HG03045 (cell line): Measurements from ENCODE around the gene CBX3.
A peak's percentile ranks its signal among the peaks of the same experiment; 100 is the strongest.
"Not testable (repeated sequence)": the region's sequence is repeated elsewhere in the genome, so short reads cannot be mapped to it uniquely, and the experiment has no call there.

ENCODE experiments used
- ATAC-seq: cut with Tn5 transposase; IDR thresholded peaks from one replicate; pipeline ENCODE4 v1.9.1; 2021; ENCODE audit warnings: mild to moderate bottlenecking, moderate library complexity; ENCODE audit not compliant: unreplicated experiment

The CBX3 gene

DNA sequence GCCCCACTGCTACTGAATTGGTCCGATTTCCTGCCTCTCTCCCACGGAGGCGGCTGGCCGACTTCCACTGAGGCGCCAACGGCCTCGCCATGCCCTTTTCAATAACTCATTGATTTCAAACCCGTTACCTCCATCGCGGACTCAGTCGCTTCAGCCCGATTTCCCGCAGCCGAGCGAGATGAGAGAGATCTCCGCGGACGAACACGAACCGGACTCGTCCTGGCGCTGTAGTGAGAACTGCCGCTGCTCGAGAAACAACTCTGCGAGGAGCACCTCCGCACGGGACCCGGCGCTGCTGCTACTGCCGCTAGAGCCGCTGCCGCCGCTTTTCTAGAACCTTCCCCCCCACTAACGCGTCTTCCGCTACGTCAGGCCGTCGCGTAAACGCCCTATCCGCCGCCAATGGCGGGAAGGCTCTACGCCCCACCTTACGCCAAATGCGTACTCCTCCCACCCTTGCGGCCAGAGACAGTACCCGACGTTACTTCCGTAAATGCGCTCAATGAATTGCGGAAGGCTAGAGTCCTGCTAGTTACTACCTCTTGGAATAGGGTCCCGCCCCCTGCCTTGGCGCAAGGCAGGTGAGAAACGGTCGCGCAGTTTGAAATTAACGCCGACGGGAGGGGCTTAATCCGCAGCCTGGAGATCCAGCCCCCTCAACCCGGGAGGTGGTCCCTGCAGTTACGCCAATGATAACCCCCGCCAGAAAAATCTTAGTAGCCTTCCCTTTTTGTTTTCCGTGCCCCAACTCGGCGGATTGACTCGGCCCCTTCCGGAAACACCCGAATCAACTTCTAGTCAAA is 900 bp upstream of the CBX3 start, which contains the start of gene HNRNPA2B1:
TSS of gene HNRNPA2B1 (minus strand) at position 303 of the 803 bp plus-strand sequence. CDS start at position 134, 169 bp downstream.
- peak; percentile 67 for ATAC-seq

DNA sequence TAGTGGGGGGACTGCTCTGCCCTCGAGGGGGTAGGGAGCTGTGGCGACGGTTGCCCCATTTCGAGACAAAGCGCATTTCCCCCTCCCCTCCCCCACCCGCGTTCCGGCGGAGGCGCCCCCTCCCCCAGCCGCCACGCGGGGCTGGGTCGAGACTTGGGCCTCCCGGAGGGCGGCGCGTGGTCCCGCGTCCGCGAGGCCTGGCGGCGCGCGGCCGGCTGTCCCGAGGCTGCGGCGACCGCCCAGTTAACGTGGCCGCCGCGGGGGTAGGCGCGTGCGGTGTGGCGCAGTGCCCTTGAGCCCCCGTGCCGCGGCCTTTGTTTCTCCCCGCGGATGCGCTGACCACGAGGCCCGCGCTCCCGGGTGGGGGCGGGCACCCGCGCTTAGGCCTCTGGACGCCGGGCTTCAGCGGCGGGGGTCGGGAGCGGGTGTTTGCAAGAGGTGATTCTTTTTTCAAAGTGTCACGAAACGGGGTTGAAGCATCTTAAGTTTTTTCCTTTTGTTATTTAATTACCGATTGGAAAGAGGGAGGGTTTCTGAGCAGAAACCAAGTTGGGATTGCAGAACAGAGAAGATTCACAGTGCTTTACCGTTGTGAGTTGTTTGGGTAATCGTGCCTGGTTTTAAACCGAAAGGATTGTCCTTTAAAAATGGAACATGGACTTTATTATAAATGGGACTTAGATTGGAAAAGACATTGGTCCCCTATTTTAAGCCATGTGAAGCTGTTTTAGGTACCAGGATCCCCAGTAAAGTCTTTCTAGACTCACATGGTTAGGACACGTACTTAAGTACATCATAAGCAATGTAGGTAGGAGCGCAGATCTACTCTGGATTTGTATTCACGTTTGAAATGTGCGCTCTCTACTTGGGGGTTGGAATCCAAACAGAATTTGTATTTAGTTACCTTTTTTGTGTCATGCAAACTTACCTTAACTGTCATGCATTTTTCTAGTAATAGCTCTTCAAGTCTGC is 760 bp downstream of the CBX3 start:
- ATAC-seq, result peak; percentile 10

DNA sequence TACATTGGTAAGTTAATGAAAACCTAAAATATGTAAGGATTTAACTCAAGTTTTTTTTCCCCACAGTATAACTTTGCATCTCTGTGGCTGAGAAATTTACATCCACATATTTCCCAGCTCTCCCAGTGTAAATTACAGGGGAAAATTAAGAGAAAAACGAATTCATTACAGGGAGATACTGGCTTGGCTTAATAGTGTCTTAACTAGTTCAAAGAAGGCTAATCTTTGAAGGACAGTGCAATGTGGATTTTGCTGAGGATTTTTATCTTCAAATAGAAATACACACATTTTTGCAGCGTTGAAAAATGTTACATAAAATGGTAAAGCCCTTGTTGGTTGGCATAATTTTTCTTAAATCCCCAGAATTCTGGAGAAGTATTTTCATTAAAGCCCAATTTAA is 1.5 kb downstream of the CBX3 start:
- no peak for ATAC-seq

DNA sequence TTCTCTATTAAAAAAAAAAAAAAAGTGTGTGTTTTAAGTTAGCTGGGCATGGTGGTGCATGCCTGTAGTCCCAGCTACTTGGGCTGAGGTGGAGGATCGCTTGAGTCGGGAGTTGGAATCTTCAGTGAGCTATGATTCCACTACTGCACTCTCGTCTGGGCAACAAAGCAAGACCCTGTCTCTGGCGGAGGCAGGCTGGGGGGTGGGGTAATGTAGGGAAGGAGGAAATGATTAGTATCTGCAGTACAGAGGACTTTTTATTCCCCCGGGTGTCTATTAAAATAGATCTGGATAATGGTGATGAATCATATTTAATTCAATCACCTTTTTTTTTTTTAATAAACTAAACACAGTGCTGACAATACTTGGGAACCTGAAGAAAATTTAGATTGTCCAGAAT is 6.5 kb downstream of the CBX3 start:
- ATAC-seq, result no peak

DNA sequence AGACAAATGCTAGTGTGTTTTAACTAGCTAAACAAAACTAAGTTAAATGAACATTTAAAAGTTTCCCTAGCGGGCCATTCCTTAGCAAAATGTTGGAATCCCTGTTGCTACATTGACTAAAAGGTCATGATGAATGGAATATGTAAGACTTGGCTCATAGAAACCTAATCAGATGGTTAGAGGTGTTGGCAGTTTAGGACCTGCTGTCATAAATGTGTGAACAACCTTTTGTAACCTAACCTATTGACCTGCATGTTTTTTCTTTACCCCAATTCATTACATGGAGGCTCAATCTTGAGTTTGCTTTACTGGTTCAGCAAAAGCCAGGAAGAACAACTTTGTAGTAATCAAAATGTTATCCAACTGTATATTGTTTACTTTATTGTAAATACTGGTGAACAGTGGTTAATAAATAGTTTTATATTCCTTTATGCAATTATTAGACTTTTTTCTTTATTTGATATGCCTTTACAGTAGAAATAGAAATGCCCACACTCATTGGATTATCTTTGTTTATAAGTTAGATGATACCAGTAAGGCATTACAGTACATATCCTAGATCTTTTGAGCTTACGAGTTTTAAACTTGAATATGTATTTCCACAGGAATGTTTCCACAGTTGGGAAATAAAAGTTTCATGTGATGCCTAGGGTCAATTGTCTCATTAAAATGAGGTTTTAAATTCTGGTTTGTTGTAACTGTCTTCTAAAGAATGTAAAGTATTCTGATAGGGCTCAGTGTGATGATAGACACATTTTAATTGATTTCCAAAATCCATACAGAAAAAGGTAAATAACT is 11.6 kb downstream of the CBX3 start:
- no peak for ATAC-seq

DNA sequence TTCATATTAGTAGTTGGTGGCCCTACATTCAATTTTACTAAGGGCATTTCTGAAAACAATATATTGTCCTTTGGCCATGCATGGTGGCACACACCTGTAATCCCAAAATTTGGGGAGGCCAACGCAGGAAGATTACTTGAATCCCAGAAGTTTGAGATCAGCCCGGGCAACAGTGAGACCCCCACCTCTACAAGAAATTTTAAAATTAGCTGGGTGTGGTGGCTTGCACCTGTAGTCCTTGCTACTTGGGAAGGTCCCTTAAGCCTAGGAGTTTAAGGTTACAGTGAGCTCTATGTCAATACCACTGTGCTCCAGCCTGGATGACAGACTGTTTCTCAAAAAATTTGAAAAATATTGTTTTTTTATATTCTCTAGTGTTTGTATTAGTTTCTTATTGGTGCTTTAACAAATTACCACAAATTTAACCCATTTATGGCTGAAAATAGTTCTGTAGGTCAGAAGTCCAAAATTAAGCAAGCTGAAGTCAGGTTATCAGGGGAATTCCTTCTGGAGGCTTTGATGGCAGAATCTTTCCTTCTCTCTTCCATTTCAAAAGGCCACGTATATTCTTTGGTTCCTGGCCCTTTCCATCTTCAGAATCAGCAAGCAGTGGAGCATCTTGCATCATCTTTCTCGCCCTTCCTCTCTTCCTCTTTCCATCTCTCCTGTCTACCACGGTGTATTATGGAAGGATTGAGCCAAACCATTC is 12.4 kb downstream of the CBX3 start:
- no peak for ATAC-seq

DNA sequence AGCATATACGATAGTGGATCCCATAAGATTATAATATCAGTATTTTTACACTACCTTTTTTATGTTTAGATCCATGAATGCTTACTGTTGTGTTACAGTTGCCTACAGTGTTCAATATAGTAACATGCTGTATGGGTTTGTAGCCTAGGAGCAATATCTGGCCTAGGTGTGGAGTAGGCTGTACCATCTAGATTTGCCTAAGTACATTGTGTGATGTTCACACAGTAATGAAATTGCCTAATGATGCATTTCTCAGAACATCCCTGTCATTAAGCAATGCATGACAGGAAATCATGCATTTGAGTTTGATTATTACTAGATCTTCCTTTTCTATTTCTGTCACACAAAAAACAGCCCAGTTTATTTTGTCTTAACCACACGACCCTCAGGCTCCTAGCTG is 14.5 kb downstream of the CBX3 start:
- no peak for ATAC-seq

DNA sequence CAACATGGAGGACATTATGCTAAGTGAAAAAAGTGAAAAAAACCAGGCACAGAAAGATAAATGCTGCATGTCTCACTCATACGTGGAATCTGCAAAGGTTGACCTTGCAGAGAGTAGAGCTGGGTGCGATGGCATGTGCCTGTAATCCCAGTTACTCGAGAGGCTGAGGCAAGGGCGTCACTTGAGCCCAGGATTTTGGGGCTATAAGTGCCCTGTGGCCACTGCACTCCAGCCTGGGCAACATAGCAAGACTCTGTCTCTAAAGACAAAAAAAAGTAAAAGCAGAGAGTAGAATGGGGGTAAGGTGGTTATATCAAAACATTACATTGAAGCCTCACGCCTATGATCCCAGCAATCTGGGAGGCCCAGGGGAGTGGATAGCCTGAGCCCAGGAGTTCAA is 22.8 kb downstream of the CBX3 start:
- no peak for ATAC-seq

DNA sequence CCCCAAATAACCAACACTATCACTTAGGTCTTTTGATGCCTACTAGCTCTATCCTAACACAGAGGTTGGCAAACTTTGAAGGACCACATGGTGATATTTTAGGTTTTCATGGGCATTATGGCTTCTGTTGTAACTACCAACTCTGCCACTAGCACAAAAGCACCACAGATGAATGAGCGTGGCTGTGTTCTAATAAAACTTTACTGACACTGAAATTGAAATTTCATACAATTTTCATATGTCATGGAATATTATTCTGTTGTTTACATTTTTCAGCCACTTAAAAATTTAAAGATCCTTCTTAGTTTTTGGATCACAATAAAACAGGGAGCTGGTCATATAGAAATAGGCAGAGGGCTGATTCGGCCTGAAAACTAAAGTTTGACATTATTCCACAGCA is 26.4 kb downstream of the CBX3 start:
- no peak for ATAC-seq

DNA sequence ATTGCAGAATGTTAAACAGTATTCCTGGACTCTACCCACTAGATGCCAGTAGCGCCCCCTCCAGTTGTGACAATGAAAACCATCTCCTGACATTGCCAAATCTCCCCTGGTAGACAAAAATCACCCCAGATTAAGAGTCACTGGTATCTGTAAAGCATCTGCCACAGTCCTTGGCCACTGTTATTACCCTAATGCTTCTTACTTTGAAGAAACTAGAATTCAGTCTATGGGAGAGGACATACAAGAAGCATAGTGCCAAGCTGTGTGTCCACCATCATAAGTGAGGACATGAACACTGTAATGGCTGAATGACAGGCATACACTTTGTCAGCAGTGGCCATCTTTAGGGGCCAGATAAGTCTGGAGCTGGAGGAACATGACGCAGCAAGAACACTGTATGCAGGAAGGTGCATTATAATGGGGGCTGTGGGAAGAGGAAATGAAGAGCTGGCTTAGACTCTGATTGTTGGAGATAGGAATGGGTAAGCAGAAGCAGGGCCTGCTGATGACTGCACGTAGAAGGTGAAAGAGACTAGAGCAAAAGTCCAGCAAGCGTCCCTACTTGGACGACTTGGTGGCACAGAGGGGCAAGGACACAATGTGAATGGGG is 32.5 kb downstream of the CBX3 start:
- ATAC-seq, result no peak

DNA sequence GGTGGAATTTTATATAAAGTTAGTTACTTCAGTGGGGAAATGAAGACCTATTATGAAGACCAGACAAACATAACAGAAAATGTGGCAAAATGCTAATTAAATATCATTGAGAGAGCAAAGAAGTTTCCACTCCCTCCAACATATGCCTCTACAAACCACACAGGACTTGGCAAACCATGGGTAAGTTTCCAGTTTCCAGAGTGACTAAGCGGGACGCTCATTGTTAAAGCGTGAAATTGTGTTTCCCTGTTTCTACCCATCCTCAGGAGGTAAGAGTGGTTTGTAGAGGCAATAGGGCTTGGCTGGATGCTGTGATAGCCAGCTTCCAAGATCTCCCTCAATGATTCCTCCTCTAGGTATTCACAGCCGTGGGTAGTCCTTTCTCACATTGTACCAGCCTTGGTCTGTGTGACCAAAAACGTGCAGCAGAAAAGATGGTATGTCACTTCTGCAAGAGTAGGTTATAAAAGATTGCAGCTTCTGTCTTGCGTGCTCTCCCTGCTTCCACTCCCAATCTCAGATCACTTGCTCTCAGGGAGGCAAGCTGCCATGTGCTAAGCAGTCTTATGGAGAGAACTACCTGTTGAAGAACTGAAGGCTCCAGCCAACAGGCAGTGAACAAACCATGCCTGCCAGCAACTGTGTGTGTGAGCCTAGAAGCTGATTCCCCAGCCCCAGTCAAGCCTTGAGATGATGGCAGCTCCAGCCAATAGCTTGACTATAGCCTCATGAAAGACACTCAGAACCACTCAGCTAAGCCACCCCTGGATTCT is 35.7 kb downstream of the CBX3 start:
- ATAC-seq, result no peak

DNA sequence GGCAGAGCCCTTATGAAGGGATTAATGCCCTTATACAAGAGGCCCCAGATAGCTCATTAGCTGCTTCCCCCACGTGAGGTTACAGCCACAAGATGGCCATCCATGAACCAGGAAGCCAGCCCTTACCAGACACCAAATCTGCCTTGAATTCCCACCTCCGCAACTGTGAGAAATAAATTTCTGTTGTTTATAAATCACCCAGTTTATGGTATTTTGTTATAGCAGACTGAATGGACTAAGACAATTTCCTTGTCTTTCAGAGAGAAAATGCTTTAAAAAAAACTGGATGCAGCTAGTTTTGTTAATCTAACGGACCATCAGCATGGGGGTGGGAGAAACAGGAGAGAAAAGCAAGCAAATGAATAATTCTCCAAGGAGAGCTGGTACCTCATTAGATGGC is 36.5 kb downstream of the CBX3 start:
- no peak for ATAC-seq

DNA sequence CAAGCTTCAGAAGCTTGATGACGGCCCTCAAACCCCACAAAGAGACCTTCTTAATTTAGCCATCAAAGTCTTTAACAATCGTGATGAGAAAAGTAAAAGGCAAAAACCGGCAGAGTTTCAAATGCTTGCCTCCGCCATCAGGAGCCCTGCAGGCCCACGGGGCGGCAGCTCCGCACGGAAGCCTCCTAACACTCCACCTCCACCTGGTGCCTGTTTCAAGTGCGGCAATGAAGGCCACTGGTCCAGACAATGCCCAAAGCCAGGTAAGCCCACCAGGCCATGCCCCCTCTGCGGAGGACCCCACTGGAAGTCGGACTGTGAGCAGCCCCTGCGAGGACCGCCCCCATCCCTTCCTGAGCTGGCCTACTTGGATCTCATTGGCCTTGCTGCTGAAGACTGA is 43.6 kb downstream of the CBX3 start:
- ATAC-seq, result no peak

DNA sequence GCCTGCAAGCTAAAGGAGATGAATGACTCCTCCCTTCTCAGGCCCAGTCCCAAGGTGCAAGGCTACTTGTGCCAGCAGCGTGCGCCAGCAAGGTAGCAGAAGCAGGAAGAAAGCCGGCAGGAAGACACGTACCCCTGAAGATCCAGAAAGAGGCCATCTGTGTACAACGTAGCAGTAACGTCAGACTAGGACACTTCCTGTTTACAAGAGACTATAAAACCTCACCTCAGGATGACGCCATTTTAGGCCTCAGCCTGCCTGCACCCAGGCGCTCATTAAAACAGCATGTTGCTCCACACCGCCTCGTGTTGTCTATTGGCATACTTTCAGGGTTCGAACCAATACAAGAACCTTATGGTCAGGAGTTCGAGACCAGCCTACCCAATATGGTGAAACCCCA is 48.7 kb downstream of the CBX3 start:
- ATAC-seq, result no peak

DNA sequence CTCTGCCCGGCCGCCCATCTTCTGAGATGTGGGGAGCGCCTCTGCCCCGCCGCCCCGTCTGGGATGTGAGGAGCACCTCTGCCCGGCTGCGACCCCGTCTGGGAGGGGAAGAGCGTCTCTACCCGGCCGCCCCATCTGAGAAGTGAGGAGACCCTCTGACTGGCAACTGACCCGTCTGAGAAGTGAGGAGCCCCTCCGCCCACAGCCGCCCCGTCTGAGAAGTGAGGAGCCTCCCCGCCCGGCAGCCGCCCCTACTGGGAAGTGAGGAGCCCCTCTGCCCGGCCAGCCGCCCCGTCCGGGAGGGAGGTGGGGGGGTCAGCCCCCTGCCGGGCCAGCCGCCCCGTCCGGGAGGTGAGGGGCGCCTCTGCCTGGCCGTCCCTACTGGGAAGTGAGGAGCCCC is 60.3 kb downstream of the CBX3 start:
- not testable (repeated sequence) for ATAC-seq
